ENCODE measurements around the gene JPH2.

The JPH2 gene

DNA sequence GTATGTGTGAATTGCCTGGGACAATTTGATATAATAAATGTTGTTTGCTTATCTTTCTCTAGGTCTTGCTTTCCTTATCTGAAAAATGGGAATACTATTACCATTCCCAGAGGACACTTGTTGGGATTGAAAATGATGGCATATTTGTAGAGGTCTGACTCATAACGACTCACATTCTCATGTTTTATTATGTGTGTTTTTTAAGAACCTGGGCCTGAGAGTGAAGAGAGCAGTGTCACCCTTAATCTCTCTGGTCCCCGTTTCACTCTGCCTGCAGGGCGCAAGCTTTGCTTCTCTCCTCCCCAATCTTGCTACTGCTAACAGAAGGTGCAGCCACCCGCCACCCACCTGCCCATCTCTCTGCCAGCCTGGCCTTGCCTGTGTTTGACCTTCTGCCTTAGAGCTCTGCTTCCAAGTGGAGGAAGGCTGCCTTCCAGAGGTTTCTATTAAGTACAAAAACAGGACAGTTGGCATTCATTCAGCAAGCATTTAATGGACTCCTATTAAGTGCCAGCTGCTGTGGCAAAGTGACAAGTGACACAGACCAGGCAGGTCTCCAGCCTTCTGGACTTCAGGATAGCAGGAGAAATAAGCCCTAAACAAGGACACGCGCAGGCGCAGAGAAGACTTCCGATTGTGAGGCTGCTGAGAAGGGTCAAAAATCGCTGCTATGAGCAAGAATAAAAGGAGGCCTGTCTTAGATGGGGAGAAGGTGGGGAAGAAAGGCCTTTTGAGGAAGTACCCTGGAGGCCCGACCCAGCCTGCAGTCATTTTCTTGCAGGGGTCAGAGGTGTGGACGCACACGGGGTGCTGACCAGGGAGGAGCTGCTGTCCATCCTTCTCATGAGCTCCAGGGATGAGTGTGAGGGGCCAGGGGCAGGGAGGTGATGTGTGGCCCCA lies 112.5 kb downstream of the JPH2 start:
- no peak for DNase-seq

DNA sequence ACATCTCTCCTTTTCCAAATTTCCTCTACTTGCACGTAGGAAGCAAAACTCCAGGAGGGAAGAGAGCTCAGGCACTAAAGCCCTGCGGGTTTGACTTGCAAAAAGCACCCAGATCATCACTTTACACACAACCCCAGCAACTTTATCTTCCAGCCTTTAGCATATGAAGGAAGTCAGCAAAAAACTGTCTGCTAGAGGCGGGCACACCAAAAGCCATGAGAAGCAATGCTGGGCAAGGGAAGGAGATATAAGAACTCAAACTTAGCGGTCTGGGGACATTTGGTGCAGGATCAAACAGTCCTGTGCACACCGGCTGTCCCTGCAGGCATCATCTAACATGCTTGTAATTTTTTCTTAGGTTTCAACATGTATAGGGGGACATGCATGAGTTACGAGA lies 113.3 kb downstream of the JPH2 start:
- DNase-seq, result no peak

DNA sequence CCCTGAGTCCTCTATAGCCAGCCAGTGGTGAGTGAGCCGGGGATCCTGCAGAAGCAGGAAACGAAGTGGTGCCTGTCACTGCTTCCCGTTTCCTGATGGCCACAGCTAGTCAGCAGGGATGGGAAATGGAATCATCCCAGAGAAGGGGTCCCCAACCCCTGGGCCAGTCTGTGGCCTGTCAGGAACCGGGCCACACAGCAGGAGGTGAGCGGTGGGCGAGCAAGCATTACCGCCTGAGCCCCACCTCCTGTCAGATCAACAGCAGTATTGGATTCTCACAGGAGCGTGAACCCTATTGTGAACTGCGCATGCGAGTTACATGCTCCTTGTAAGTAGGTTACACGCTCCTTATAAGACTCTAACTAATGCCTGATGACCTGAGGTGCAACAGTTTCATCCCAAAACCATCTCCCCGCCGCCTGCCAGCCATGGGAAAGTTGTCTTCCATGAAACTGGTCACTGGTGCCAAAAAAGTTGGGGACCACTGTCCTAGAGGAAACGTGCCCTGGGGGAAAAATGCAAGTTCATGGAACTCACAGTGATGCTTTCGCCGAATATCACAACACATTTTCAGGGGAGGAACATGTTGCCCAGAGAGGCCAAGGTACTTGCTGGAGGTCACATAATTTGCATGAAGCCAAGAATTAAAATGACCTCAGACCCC lies 113.8 kb downstream of the JPH2 start:
- DNase-seq, result peak; percentile 61

DNA sequence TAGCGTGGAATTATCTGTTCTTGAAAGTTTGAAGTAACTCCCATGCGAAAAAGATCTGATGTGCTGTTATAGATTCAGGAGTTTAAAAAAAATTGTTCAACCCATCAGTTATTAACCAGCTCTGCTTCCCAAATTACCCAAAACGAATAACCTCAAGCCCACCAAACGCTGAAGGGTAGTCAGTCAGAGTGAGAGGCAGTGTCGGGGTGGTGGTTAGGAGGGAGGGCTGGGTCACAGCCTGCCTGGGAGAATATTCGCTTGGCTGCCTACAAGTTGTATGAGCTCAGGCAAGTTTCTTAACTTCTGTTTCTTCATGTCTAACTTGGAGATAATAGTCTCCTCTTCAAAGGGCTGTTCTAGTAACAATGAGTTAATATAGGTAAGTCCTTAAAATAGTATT lies 114.6 kb downstream of the JPH2 start:
- DNase-seq, result no peak

DNA sequence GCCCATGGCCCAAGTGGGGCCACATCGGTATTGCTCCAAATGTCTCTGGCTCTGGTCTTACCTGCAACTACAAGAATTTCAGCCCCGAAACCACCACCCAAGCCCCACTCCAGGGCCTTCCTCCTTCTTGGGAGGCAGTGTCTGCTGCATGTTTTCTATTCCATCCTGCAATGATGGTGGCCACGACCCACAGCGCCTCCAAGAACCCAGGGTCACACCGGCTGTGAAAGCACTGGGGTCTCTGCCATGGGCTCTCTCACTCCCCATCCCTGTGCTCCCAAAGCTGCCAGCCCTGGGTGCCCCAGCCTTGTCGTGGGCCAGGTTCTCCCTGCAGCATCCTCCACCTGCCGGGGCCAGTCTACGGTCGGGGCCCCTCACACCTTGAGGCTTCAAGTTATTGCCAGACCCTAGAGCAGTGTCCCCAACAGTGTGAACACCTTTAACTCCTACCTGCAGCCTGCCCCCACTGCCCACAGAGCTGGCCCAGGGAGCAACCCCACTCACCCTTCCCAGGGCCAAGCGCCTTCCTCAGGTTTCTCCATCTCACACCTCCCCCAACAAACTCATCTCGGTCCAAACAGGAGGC lies 115.4 kb downstream of the JPH2 start:
- no peak for DNase-seq

DNA sequence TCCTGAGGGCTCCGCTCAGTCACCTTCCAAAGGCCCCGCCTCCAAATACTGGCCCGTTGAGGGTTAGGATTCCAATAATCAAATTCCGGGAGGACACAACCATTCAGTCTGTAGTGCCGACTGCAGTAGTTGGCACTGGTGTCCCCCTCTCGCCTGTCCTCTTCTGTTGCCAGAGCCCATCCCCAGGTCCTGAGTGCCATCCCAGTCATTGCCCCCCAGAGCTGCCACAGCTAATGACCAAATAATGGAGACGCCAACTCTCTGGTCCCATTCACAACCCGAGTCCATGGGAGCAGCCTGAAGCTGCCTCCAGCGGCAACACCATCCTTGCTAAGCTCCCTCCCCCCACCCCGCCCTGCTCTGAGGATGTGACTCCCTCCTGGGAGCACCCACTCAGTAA lies 115.9 kb downstream of the JPH2 start:
- no peak for DNase-seq

DNA sequence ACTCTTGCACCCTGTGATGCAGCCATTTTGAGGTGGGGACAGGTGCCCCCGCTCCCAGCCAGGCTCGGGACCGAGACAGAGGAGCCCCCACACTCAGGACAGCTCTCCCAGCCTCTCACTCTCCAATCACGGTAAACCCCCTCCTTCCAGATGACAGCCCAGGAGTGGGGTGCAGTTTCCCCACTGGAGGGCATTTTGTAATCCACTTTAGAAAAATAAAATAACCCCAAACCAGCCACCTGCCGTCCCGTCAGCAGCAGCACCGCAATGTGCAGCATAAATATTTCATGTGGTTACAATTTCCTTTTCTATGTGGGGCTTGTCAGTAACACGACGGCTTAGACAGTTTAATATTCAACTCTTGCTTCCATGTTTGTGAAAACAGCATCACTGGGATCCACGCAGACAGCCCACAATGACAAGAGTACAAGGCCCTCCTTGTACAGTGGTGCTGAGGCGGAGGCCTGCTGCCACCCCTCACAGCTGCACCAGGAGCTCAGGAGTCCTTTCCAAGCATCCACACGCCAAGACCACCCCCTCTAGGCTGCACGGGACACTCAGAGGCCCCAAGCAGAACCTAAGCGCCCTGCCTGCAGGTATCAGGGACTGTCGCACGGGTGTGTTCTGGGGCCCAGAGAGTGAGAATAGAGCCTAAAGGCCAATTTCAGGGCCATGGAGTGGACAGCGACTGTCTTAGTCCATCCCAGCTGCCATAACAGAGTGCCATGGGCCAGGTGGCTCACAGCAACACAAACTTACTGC lies 116.7 kb downstream of the JPH2 start:
- DNase-seq, result no peak

DNA sequence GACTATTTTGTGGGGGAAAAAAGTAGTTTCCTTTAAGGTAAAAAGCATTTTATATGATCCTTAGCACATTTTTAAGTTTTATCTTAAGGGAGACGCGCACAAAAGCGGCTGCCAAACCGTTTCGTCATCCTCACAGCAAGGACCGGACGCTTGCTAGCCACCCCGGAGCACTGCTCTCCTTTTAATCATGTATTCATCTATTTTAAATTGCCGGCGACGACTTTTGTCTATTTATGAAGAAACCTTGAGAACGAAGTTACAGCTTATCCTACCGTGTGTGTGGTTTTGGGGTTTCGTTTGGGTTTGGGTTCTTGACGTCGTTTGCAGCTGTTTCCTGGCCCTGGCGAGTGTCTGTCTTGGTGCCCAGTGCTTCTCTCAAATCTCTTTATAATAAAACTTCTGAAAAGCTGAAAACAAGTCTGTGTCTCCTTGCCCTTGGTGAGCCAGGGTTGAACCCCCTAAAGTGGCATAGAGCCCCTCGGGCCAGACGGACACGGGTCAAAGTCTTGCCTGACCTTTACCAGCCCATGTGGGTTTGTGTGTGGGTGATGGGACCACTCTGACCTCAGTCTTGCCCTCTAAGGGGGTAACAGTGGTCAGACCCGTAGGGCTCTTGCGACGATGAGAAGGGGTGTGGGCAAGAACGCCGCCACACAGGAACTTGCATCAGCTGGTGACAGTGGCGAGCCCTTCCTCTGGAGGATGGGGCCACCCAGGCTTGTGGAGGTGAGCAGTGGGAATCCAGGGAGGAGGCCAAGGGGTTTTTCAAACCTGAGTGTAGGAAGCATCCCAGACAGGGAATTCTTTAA lies 117.6 kb downstream of the JPH2 start:
- DNase-seq, result no peak

DNA sequence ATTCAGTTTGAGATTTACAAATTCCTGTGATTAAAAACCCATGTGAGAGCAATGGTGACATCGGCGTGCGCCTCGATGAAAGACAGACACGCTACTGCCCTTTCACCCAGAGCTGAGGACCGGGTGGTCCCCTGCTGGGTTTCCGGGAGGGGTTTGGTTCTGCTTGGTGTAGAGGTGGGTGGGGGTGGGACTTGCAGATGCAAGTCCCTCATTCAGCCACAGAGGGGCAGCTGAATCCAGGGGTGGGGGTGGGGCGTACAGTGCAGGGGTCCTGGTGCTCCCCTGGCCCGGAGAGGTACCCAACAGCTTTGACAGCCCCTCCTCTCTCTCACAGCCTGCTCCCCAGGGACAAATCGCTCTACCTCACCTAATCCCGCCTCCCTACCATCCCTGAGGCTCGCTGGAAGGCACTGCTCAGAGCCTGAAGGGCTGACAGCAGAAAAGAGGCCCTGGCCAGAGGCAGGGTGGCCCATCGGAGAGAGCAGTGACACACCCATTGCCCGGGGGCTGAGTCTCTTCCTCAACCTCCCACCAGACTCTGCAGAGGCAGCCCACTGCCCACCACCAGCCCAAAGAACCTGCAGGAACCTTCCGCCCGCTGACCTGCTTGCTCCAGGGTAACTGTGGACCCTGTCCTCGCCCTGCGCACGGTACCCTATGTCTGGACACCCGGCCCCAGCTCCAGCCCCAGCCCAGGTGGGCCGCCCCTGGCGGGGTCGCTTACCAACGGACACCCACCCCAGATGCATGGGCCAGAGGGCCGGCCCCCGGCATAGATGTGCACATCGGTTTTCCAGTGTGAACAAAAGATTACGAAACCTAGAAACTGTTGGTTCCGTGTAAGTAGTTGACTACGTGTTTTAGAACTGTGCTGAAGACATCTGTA lies 118.4 kb downstream of the JPH2 start:
- DNase-seq, result no peak

DNA sequence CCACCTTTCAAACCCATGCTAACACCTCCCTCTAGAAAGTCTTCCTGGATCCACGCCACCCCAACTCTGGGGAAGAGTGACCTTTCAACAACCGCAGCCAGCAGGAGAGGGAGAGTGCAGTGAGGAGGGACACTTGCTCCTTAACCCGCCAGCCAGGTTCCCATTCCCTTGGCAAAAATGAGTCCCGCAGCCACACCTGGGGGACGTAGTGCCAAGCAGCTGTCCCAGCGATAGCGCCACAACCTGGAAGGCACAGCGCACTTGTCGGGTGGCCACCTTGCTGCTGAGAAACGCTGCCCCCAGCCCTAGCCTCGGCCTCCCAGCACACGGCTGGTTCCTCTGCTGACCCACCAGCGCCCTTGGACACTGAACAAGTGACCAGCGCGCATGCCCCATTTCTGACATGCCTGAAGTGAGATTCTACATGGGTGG lies 119.3 kb downstream of the JPH2 start:
- no peak for DNase-seq

DNA sequence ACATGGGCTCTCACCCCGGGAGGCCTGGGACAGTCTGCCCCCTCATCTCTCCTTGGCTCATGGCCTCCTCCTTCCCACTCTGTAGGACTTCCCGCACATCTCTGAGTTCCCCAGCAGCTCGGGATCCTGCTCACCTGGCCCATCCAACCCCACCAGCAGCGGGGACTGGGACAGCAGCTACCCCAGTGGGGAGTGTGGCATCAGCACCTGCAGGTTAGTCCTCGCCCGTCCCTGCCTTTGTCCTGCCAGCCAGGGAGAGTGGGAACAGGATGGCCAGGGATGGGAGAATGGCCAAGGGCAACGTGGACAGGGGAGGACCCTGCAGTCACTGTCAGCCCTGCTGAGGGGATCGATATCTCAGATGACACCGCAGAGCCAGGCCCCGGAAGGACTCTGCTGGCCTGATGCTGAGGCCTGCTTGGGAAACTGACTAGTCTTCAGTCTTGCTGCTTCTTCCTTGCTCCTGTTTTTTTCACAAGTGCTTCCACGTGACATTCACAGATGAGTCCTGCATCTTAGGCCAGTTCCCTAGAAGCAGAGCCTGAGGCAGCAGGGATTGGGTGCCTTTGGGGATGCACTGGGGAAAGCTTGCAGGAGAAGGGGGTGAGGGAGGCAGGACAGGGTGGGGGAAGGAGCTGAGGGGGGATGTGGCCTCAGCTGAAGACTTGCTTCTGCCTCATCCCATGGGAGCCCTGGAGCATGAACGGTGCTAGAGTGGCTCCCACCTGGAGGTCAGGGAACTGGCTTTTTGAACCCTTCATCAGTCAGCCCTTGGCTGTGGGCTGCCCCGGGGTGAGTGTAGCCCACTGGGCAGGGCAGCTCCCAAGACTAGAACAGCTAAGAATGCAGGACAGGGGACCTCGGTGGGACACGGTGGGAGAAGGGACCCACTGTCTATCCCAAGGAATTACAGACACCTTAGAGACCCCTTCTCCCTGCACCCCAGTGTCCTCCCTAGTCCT lies 120.1 kb downstream of the JPH2 start:
- no peak for DNase-seq

DNA sequence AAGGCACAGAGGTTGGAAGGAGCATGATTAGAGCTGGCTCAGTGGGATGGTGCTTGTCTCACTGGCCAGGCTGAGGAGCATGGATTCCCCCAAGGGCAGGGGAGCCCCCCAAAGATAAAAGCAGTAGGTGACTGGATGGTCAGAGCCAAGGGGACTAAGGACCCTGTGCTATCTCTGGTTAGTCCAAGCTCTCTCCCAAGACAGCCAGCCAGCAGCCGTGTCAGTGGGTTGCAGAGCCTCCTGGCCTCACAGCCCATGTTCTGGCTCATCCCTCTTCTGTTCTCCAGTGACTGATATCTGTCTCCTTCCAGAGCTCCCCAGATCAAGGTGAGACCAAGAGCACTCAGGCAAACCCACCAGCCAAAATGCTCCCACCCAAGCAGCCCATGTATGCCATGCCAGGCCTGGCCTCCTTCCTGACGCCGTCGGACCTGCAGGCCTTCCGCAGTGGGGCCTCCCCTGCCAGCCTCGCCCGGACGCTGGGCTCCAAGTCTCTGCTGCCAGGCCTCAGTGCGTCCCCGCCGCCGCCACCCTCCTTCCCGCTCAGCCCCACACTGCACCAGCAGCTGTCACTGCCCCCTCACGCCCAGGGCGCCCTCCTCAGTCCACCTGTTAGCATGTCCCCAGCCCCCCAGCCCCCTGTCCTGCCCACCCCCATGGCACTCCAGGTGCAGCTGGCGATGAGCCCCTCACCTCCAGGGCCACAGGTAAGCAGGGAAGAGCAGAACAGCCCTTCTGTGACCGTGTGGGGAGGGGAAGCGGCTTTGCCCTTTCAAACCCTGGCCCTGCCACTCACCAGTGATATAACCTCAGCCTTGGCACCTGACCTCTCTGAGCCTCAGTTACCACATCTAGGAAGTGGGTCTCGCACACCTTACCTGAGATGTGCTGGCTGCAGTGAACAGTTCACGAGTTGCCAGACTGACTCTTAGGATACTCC lies 121.3 kb downstream of the JPH2 start:
- DNase-seq, result no peak

DNA sequence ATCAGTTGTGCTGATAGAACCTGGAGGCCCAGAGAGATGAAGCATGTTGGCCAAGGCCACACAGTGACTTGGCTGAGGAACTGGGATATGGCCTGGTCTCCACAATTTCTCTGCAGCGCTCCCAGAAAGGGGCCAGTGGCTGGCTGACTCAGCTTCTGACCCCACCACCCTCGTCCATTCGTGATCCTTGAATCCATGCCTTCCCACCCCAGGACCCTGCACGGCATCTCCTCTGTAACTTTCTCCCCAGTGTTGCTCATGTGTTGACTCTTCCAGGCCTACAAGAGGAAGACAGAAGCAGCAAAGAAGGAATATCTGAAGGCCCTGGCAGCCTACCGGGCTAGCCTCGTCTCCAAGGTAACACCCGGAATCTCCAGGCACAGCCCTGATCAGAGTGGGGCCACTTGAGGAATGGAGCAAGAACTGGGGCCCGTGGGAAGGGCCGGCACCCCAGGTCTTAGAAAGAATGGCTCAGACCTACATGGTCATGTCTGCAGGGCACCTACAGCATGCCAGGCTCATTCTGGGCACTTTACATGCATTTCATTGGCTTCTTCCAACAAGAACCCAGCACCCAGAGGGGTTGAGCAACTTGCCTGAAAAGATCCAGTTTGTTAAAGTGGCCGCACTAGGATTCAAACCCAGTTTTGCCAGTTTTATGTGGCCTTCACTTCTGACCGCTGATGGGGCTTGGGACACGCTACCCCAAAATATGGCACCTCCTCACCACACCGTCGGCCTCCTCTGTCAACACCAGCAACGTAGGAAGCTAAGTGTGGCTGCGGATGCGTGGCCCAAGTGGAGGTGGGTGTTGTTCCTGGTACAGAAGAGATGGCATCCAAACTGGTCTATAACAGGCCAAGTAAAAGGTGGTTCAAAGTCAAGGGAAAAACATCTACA lies 122.2 kb downstream of the JPH2 start:
- no peak for DNase-seq

Data from eye (tissue), 1 donor.